ENCODE data around the gene HADHA. TPM values are rescaled to one million over a fixed set of nuclear protein-coding genes. Genes with fewer than 3 reads are reported as not detected.

HADHA gene
- total RNA-seq, 1 donor from 2014 or later, result 162 TPM

- Mint-ChIP-seq H3K27ac (ENCODE audit: unreplicated experiment) (no peak overlapping the region), H3K36me3 (ENCODE audit: low read depth, unreplicated experiment) (peaks cover 21% of the 10 kb centered on the region), H3K4me3 (ENCODE audit: unreplicated experiment) (no peak overlapping the region), H3K4me1 (ENCODE audit: unreplicated experiment) (peaks cover 7% of the 10 kb centered on the region), H3K27me3 (ENCODE audit: unreplicated experiment) (peaks cover 14% of the 10 kb centered on the region), H3K9me3 (ENCODE audit: unreplicated experiment) (no peaks in the 10 kb centered on the region)
- no peak for TF ChIP-seq CTCF (IDR thresholded peaks at IDR 0.05; ENCODE audit: unreplicated experiment)
- no peak for DNase-seq (ENCODE audit: low spot score)
Observed at GRCh38 chr2:26189751-26190150, 54.7 kb downstream of the HADHA start.

- Mint-ChIP-seq H3K4me1 (ENCODE audit: unreplicated experiment) (peaks cover 7% of the 10 kb centered on the region), H3K27ac (ENCODE audit: unreplicated experiment) (no peak overlapping the region), H3K27me3 (ENCODE audit: unreplicated experiment) (peaks cover 14% of the 10 kb centered on the region), H3K9me3 (ENCODE audit: unreplicated experiment) (no peaks in the 10 kb centered on the region), H3K4me3 (ENCODE audit: unreplicated experiment) (no peak overlapping the region), H3K36me3 (ENCODE audit: low read depth, unreplicated experiment) (peaks cover 15% of the 10 kb centered on the region)
- no peak for DNase-seq (ENCODE audit: low spot score)
- no peak for TF ChIP-seq CTCF (IDR thresholded peaks at IDR 0.05; ENCODE audit: unreplicated experiment)
Observed at GRCh38 chr2:26189123-26189522, 55.3 kb downstream of the HADHA start.

- no peak for DNase-seq (ENCODE audit: low spot score)
- Mint-ChIP-seq H3K27me3 (ENCODE audit: unreplicated experiment) (peaks cover 15% of the 10 kb centered on the region), H3K27ac (ENCODE audit: unreplicated experiment) (peak overlapping the region; percentile 36), H3K9me3 (ENCODE audit: unreplicated experiment) (no peaks in the 10 kb centered on the region), H3K36me3 (ENCODE audit: low read depth, unreplicated experiment) (peaks cover 12% of the 10 kb centered on the region), H3K4me3 (ENCODE audit: unreplicated experiment) (no peak overlapping the region), H3K4me1 (ENCODE audit: unreplicated experiment) (peaks cover 12% of the 10 kb centered on the region)
- TF ChIP-seq CTCF (IDR thresholded peaks at IDR 0.05; ENCODE audit: unreplicated experiment), result no peak
Observed at GRCh38 chr2:26187537-26188104, 56.8 kb downstream of the HADHA start.

GRCh38 chr2:26187114-26187513, 57.3 kb downstream of the HADHA start:
- Mint-ChIP-seq H3K27ac (ENCODE audit: unreplicated experiment) (no peak overlapping the region), H3K4me3 (ENCODE audit: unreplicated experiment) (peak overlapping the region; percentile 47), H3K9me3 (ENCODE audit: unreplicated experiment) (no peaks in the 10 kb centered on the region), H3K4me1 (ENCODE audit: unreplicated experiment) (peaks cover 12% of the 10 kb centered on the region), H3K36me3 (ENCODE audit: low read depth, unreplicated experiment) (peaks cover 12% of the 10 kb centered on the region), H3K27me3 (ENCODE audit: unreplicated experiment) (peaks cover 15% of the 10 kb centered on the region)
- DNase-seq (ENCODE audit: low spot score), result no peak
- no peak for TF ChIP-seq CTCF (IDR thresholded peaks at IDR 0.05; ENCODE audit: unreplicated experiment)

- H3K4me3 Mint-ChIP-seq (ENCODE audit: unreplicated experiment), result peak overlapping the region; percentile 81
- H3K36me3 Mint-ChIP-seq (ENCODE audit: low read depth, unreplicated experiment), result peaks cover 12% of the 10 kb centered on the region
- no peak for DNase-seq (ENCODE audit: low spot score)
- TF ChIP-seq CTCF (IDR thresholded peaks at IDR 0.05; ENCODE audit: unreplicated experiment), result no peak
- peaks cover 12% of the 10 kb centered on the region for H3K4me1 Mint-ChIP-seq (ENCODE audit: unreplicated experiment)
- peak overlapping the region; percentile 8 for H3K27ac Mint-ChIP-seq (ENCODE audit: unreplicated experiment)
- H3K27me3 Mint-ChIP-seq (ENCODE audit: unreplicated experiment), result peaks cover 16% of the 10 kb centered on the region
- no peaks in the 10 kb centered on the region for H3K9me3 Mint-ChIP-seq (ENCODE audit: unreplicated experiment)
Observed at GRCh38 chr2:26185954-26186770, 58.3 kb downstream of the HADHA start.

All from endothelial cell (in vitro differentiated cells).